GM12891 (cell line): ENCODE data around the gene CCDC28A.

ENCODE experiments used
- DNase-seq: peaks from one replicate; pipeline ENCODE4 v3.0.0; 2011; ENCODE audit warnings: low spot score; ENCODE audit not compliant: insufficient read length
- FAIRE-seq: peaks from 2 replicates; lab custom pipeline; 2011; peaks lifted over from hg19 to GRCh38; lab: Jason Lieb, UNC
- PAX5 ChIP-seq: IDR thresholded peaks from 2 replicates; pipeline ENCODE4 v1.6.1; 2011; ENCODE audit warnings: low read length, moderate library complexity, mild to moderate bottlenecking; ENCODE audit not compliant: insufficient read depth, severe bottlenecking
- POLR2A ChIP-seq: IDR thresholded peaks from 2 replicates; pipeline ENCODE4 v1.6.1; 2011; ENCODE audit warnings: low read depth, low read length, control low read depth
- POLR2AphosphoS5 ChIP-seq: IDR thresholded peaks from 2 replicates; pipeline ENCODE4 v1.6.1; 2011; ENCODE audit warnings: low read depth, low read length, control low read depth
- POU2F2 ChIP-seq: IDR thresholded peaks from 2 replicates; pipeline ENCODE4 v1.6.1; 2011; ENCODE audit warnings: low read depth, mild to moderate bottlenecking, control low read depth, low read length, moderate library complexity
- SPI1 ChIP-seq: IDR thresholded peaks from 2 replicates; pipeline ENCODE4 v1.6.1; 2011; ENCODE audit warnings: low read depth, low read length, control low read depth
- TAF1 ChIP-seq: IDR thresholded peaks from 2 replicates; pipeline ENCODE4 v1.6.1; 2011; ENCODE audit warnings: low read depth, low read length, control low read depth

The CCDC28A gene

DNA sequence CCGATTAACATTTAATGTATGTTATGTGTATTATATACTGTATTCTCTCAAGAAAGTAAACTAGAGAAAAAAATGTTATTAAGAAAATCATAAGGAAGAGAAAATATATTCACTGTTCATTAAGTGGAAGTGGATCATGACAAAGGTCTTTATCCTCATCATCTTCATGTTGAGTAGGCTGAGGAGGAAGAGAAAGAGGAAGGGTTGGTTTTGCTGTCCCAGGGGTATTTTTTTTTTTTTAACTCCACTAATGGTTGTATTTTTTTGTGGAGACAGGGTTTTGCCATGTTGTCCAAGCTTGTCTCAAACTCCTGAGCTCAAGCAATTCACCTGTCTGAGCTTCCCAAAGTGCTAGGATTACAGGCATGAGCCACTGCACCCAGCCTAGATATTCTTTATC lies 33.3 kb downstream of the CCDC28A start:
- FAIRE-seq (no peak), DNase-seq (no peak)
- no peak for TF ChIP-seq SPI1

DNA sequence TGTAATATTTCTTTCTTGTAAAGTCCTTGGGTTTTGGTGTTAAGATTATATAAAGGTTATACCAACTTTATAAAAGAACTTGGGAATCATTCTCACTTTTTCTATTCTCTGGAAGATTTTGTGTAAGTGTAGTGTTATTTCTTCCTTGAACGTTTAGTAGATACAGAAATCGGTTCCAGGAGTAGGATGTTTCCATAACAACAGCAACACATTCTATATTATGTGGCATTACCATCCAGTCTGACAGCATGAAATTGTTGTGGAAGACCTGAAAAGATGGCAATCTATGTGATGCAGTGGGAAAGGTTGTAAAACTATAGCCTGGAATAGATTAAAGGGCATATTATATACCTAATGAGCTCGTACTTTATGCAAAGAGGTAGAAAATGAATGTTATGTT lies 36.1 kb downstream of the CCDC28A start:
- FAIRE-seq (no peak), DNase-seq (no peak)
- no peak for TF ChIP-seq TAF1
- no peak for TF ChIP-seq POLR2AphosphoS5
- TF ChIP-seq POU2F2 = no peak
- no peak for TF ChIP-seq SPI1
- no peak for TF ChIP-seq POLR2A
- TF ChIP-seq PAX5 = no peak

DNA sequence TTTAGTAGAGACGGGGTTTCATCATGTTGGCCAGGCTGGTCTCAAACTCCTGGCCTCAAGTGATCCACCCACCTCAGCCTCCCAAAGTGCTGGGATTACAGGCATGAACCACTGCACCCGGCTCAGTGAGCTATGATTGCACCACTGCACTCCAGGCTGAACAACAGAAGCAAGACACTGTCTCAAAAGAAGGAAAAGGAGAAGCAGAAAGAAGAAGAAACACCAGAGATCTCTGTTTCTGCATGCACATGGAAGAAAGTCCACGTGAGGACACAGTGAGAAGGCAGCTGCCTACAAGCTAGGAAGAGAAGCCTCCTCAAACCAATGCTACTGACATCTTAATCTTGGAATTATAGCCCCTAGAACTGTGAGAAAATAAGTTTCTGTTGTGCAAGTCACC lies 38.3 kb downstream of the CCDC28A start:
- no peak for DNase-seq
- TF ChIP-seq TAF1 (no peak), SPI1 (no peak), POU2F2 (no peak), PAX5 (no peak), POLR2A (no peak), POLR2AphosphoS5 (no peak)
- FAIRE-seq = no peak

DNA sequence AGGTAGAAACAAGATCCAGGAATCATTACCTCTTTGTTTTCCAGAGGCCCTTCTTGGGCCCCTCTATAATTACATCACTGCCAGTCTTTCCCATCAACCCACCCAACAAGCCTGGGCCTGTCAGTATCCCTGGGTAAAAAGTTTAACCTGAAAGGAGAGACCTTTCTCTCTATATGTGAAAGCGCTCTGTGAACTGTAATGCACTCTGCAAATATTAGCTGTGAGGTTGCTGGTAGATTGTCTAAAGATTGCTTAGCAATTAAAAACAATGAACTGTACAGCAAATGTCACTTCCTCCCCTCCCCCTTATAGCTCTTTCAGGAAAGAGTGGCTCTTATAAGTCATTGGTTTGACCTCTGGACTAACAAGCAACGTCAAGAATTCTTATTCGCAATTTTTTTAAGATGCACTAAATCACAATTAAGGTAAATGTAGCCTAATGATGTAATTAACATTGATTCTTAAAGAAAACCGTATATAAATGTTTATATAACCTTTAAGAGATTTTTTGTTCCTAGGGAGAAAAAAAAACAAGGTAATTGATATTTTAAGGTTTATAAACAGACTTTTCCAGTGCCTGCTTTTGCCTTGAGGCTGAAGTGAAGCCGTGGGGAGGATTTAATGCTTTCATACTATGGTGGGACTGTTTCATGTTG lies 40.7 kb downstream of the CCDC28A start:
- FAIRE-seq = no peak
- no peak for DNase-seq
- TF ChIP-seq TAF1 (no peak), POLR2AphosphoS5 (no peak), POU2F2 (no peak), POLR2A (no peak), SPI1 (no peak)

GRCh38 chr6:138815221-138815620 lies 41.7 kb downstream of the CCDC28A start:
- no peak for TF ChIP-seq POU2F2
- no peak for TF ChIP-seq POLR2A
- no peak for TF ChIP-seq PAX5
- TF ChIP-seq TAF1 = no peak
- TF ChIP-seq SPI1 = no peak
- TF ChIP-seq POLR2AphosphoS5 = no peak
- no peak for DNase-seq
- no peak for FAIRE-seq

GRCh38 chr6:138815797-138816528 lies 42.4 kb downstream of the CCDC28A start:
- FAIRE-seq (peak; percentile 88), DNase-seq (no peak)
- TF ChIP-seq SPI1 = no peak

- DNase-seq = no peak
Observed at GRCh38 chr6:138817799-138818198, 44.2 kb downstream of the CCDC28A start.

DNA sequence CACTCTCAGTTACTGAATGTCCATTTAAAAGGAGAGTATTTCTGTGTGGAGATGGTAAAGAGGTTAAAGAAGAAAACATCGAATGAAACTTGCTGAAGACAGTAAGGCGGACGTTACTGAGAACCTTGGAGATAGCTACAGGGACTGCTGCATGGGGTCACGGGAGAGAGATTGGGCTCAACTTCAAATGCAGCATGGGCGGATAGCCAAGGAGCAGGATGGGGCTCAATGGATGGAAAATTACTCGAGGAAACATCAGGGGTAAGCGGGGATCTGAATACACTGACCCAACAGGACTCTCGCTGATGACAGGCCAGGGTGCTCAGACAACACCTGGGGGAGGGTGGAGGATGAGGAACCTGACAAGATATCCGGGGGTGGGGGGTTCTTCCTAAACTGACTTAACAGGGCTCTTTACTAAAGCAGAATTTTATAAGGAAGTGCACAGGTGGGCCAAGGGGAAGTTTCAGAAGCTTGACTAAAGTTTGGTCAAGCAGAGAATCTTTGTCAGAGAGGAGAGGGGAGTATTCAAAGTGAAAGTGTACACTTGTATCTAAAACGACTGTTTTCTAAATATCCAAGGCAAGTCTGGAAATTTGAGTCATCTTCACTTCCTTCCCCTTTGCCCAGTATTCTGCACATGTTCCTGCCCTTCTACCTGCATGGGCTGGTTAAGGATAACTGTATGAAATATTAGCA lies 45.1 kb downstream of the CCDC28A start:
- TF ChIP-seq SPI1 (peak; percentile 84), PAX5 (no peak), POLR2AphosphoS5 (no peak), TAF1 (no peak), POU2F2 (peak; percentile 65; the same call in 1 of the 2 replicates), POLR2A (no peak)
- FAIRE-seq (peak; percentile 51), DNase-seq (peak; percentile 25)

More at GRCh38 chr6:138817799-138818198, 44.2 kb downstream of the CCDC28A start:
- FAIRE-seq = no peak
- TF ChIP-seq SPI1 (no peak), PAX5 (no peak), POU2F2 (no peak)

DNA sequence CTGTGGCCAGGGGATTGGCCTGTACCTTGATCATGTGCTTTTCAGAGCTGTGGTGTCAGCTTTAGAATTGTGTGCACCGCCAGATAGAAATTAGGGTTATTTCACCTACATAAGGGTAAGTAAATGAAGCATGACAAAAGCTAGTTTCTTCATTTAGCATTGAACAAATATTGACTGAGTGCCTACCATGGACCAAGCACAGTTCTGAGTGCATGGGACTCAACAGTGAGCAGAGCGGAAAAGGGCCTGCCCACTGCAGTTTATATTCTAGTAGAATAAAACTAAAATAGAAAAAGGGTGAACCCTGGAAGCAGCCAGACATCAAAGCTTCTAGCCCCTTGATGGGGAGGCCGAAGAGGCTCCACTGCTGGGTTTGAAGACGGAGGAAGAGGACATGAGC lies 48.0 kb downstream of the CCDC28A start:
- no peak for DNase-seq
- TF ChIP-seq PAX5 (no peak), POU2F2 (no peak), POLR2A (no peak), SPI1 (no peak), POLR2AphosphoS5 (no peak), TAF1 (no peak)
- no peak for FAIRE-seq

- TF ChIP-seq POU2F2 (no peak), PAX5 (no peak), SPI1 (no peak), POLR2A (no peak), POLR2AphosphoS5 (no peak), TAF1 (no peak)
- FAIRE-seq (no peak), DNase-seq (no peak)
Observed at GRCh38 chr6:138824482-138825144, 51.0 kb downstream of the CCDC28A start.

- TF ChIP-seq TAF1 = no peak
- FAIRE-seq (peak; percentile 20), DNase-seq (no peak)
Observed at GRCh38 chr6:138830248-138830647, 56.7 kb downstream of the CCDC28A start.
